HG03571 (cell line): Measurements from ENCODE around the gene SNCB.

Experiments used
- ATAC-seq: cut with Tn5 transposase; IDR thresholded peaks from one replicate; pipeline ENCODE4 v1.9.1; 2021; ENCODE audit not compliant: unreplicated experiment

The SNCB gene

DNA sequence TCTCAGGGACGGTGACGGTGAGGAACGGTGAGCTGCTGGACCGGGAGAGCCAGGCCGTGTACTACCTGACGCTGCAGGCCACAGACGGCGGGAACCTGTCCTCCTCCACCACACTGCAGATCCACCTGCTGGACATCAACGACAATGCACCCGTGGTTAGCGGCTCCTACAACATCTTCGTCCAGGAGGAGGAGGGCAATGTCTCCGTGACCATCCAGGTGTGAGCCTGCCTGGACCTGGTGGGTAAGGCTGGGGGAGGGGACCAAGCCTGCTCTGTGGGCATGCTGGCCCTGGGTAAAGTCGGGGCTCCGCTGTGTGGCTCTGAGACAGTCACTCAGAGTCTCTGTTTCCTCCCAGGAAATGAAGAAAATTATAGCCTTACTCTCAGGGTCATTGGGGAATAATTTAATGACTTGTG is 51.9 kb downstream of the SNCB start:
- no peak for ATAC-seq

DNA sequence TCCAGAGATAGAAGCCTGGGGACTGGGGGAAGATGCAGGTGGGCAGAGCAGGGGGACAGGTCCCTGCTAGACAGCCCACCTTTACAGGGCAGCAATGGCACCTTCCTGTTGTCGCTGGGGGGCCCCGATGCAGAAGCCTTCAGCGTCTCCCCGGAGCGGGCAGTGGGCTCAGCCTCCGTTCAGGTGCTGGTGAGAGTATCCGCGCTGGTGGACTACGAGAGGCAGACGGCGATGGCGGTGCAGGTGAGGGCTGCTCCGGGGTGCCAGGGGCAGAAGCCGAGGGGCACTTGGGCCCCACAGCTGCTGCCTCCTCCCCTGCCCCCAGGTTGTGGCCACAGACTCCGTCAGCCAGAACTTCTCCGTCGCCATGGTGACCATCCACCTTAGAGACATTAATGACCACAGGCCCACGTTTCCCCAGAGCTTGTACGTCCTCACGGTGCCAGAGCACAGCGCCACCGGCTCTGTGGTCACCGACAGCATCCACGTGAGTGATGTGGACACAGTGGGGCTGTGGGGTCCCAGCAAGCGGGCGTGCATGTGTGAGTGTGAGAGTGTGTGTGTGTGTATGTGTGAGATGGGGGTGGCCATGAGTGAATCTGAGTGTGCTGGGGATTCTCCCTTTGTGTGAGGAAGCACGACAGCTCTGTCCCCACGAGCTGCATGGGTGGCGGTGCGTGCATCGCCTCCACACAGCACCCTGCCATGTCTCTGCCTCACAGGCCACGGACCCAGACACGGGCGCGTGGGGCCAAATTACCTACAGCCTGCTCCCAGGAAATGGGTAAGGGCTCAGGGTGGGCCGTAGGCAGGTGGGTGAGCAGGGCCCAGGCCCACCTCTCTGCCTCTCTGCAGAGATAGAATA is 52.8 kb downstream of the SNCB start:
- ATAC-seq: no peak

DNA sequence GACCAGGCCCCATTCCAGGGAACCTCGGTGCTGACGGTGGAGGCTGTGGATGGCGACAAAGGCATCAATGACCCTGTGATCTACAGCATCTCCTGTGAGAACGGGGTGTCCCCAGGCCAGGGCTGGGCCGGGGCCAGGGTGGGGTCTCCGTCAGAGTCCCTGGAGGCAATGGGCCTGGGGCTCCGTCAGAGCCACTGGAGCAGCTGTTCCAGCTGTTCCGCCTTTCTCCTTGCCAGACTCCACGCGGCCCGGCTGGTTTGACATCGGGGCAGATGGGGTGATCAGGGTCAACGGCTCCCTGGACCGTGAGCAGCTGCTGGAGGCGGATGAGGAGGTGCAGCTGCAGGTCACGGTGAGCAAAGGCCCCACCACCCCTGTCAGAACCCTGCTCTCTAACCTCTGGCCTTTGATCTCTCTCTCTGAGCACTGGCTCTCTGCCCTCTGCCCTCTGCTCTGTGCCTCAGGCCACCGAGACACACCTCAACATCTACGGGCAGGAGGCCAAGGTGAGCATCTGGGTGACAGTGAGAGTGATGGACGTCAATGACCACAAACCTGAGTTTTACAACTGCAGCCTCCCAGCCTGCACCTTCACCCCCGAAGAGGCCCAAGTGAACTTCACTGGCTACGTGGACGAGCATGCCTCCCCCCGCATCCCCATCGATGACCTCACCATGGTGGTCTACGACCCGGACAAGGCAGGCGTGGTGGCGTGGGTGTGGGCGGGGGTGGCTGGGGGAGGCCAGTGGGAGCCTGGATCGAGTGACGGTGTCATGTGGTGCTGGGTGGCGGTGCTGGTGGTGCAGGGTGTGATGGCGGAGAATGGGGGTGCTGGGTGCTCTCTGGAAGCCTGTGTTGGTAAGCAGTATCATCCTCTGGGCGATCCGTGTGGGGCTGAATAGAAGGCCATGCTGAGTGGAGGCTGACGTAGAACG is 54.6 kb downstream of the SNCB start:
- no peak for ATAC-seq

DNA sequence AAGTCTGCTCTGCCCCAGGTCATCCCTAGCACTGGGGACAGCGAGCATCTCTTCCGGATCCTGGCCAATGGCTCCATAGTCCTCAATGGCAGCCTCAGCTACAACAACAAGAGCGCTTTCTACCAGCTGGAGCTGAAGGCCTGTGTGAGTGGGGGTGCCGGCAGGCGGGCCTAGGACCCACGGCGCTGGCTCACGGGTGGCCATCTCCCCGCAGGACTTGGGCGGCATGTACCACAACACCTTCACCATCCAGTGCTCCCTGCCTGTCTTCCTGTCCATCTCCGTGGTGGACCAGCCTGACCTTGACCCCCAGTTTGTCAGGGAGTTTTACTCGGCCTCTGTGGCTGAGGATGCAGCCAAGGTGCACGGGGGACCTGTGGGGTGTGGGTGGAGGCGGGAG is 55.3 kb downstream of the SNCB start:
- no peak for ATAC-seq

DNA sequence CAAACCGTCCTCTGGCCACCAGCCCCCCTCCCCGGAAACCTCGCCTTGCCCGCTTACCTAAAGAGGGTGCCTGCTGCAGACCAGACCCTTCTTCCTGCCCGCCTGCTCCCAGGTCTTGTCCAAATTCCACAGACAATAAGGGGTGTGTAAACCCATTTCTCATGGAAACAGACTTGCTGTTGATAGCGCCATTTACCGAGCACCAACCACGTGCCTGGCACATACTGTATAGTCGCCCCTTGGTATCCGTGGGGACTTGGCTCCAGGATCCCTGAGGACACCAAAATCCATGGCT is 56.1 kb downstream of the SNCB start:
- no peak for ATAC-seq

DNA sequence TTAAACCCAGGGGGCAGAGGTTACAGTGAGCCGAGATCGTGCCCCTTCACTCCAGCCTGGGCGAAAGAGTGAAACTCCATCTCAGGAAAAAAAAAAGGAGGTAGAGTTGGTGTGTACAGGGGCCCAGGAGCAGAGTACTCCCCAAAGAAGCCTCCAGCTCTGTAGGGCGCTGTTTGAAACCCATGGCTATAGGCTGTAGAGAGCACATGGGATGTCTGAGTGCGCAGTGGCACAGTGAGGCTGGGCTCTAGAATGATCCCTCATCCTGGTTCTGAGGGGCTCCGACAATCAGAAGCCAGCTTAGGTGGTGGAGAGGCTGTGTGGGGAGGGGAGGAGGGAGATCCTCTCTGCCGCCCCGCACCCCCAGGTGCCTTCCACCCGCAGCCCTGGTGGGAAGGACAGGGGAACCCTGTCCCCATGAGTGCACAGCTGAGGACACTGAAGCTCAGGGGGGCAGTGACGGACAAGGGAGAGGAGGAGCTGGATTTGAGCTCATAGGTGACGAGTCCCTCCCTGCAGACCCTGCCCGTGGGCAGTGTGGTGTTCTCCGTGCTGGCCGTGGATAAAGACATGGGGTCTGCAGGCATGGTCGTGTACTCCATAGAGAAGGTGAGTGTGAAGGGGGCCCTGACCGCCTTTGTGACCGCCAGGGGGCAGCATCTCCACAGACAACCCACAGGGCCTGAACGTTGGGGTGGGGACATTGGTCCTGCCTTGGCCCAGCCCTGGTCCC is 56.6 kb downstream of the SNCB start:
- no peak for ATAC-seq
